Activated CD4-positive, alpha-beta memory T cell treated with anti-CD3 and anti-CD28 coated beads for 36 hours (primary cell): ENCODE data around the gene DELE1. TPM values are rescaled to one million over a fixed set of nuclear protein-coding genes. Genes with fewer than 3 reads are reported as not detected.

ENCODE experiments used
- CTCF ChIA-PET: fragments of 350-600 bp; sonication (Branson Sonifier 250); formaldehyde crosslinking; loops from one replicate; lab custom pipeline; 2021; ENCODE audit warnings: antibody characterized with exemption, inconsistent platforms; lab: Charles Lee
- POLR2A ChIA-PET: fragments of 350-600 bp; sonication (Branson Sonifier 250); formaldehyde crosslinking; loops from one replicate; lab custom pipeline; 2021; ENCODE audit warnings: antibody characterized with exemption; lab: Charles Lee
- DNase-seq: peaks from one replicate; pipeline ENCODE4 v3.0.0-alpha.2; 2020
- H3K27ac Mint-ChIP-seq: one replicate; pipeline ENCODE4 v1.8.0; 2021; ENCODE audit warnings: mixed read lengths
- H3K27me3 Mint-ChIP-seq: one replicate; pipeline ENCODE4 v1.8.0; 2021; ENCODE audit warnings: mixed read lengths
- H3K36me3 Mint-ChIP-seq: one replicate; pipeline ENCODE4 v1.8.0; 2021; ENCODE audit warnings: mixed read lengths
- H3K4me1 Mint-ChIP-seq: one replicate; pipeline ENCODE4 v1.8.0; 2021; ENCODE audit warnings: low read depth, mixed read lengths
- H3K4me3 Mint-ChIP-seq: one replicate; pipeline ENCODE4 v1.8.0; 2021; ENCODE audit warnings: mild to moderate bottlenecking, mixed read lengths
- H3K9me3 Mint-ChIP-seq: one replicate; pipeline ENCODE4 v1.8.0; 2021; ENCODE audit warnings: mixed read lengths
- intact Hi-C: fragments of 100-400 bp; cut with micrococcal nuclease; formaldehyde crosslinking; loops from one replicate; pipeline ENCODE4 v1.15.1; 2023
- total RNA-seq, 2 experiments: library from RNA; stranded (reverse); gene quantifications; one replicate each; pipeline ENCODE4 v1.2.3, GENCODE V29; 2021

DELE1 gene
- total RNA-seq, 2 experiments from 2014 or later, result 49.3 to 51.5 TPM

DNA sequence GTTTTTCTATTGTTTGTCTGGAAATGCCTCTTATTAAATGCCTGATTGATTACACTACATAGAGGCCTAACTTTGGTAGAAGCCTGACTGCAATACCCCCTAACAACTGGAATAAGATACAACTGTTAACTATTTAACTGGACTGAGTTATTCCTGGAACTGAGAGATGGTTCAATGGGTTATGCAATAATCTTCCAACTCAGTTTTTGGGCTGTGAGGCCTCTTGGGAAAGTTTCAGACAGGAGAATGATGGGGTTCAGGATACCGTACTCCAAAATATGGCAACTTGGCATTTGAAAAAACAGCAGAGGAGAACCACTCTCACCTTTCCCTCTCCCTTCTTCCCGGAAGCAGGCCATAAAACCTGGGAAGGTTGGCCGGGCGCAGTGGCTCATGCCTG lies 26.2 kb upstream of the DELE1 start:
- Mint-ChIP-seq H3K4me3 (no peak overlapping the region), H3K36me3 (no peaks in the 10 kb centered on the region), H3K9me3 (no peaks in the 10 kb centered on the region), H3K4me1 (no peaks in the 10 kb centered on the region), H3K27ac (no peak overlapping the region), H3K27me3 (peaks cover 7% of the 10 kb centered on the region)
- ChIA-PET POLR2A (no interaction called here), CTCF (interaction anchor here (1.0 to 1.8 kb wide), 2 partner anchors 18 to 64 kb away, joined by 3 to 9 read pairs; no protein-coding TSS in a partner anchor)
- intact Hi-C loops, result no loop called here
- no peak for DNase-seq

DNA sequence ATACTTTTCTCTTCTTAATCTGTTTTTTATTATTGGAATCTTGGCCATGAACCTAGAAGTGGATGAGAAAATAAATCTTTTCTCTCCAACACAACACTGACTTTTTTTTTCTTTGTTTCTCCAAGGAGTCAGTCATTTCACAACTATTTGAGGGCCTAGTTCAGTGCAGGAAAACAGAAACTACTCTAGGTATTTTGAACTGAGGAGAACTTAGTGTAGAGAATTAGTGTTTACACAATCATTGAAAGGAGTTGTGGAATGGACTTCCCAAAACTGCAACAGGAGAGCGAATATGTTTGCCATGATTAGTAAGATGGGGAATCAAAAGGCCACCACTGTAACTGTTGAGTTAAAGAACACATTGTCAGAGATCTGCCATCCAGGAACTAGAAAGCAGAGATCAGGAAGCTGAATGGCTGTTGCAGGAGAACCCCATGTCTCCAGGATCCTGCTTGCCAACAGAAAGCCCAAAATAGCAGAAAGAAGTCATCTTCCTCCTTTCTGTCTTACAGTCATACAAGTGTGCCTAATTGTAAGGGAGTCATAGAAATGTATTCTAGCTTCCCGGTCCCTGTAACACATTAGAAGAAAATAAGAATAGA lies 25.1 kb upstream of the DELE1 start:
- Mint-ChIP-seq H3K27ac (no peak overlapping the region), H3K36me3 (no peaks in the 10 kb centered on the region), H3K4me3 (no peak overlapping the region), H3K4me1 (no peaks in the 10 kb centered on the region), H3K9me3 (no peaks in the 10 kb centered on the region), H3K27me3 (peaks cover 7% of the 10 kb centered on the region)
- ChIA-PET CTCF (no interaction called here), POLR2A (no interaction called here)
- no peak for DNase-seq
- intact Hi-C loops, result no loop called here

DNA sequence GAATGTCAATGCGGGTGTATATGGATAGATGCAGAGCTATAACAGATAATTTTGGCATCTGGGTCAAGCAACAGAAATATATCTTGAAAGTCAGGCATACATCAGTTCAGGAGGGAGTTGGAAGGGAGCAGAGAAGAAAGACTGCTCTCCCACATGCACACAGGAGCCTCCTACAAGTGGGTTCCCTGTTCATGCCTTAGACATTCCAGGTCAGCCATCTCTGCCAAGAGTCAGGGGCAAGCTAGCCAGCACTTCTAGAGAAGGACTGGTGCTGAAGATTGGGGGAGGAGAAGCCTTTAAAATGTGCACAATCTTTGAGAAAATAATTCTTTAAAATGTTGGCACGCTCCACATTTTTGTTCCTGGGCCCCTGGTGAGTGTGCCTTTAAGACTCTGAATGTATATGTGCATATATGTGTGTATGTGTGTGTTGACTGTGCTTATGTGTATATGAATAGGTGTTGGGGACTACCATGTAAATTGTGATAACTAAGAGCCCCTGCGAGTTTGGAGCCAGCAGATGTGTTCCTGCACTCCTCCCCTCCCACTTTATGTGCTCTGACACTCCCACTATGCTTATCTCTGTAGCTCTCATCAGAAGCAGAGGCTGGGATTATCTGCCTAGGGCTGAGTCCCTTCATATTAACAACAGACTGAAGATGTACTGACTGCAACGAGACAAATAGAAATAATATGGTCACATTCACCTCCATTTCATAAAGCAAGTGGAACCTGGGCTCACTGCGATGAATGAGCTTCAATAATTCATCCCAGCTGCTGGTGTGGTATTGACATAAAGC lies 21.5 kb upstream of the DELE1 start:
- no peaks in the 10 kb centered on the region for H3K4me1 Mint-ChIP-seq
- ChIA-PET POLR2A (no interaction called here), CTCF (interaction anchor here (0.9 kb wide), 1 partner anchor 23 kb away, joined by 3 read pairs; no protein-coding TSS in a partner anchor)
- no peaks in the 10 kb centered on the region for H3K36me3 Mint-ChIP-seq
- no peaks in the 10 kb centered on the region for H3K9me3 Mint-ChIP-seq
- DNase-seq, result no peak
- H3K4me3 Mint-ChIP-seq, result no peak overlapping the region
- no peak overlapping the region for H3K27ac Mint-ChIP-seq
- peaks cover 4% of the 10 kb centered on the region for H3K27me3 Mint-ChIP-seq
- intact Hi-C loops, result no loop called here

DNA sequence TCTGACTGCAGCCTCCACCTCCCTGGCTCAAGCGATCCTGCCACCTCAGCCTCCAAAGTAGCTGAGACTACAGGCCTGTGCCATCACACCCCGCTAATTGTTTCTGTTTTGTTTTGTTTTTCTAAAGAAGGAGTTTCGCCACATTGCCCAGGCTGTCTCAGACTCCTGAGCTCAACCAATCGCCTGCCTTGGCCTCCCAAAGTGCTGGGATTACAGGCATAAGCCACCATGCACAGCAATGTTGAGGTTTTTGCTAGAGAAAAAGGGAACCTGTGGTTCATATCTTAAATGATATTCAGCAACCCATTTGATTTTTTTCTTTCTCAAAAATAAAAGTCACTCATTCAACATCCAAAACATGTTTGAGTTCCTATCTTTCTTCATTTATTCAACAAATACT lies 20.4 kb upstream of the DELE1 start:
- H3K36me3 Mint-ChIP-seq, result no peaks in the 10 kb centered on the region
- H3K27ac Mint-ChIP-seq, result no peak overlapping the region
- DNase-seq, result no peak
- ChIA-PET CTCF (no interaction called here), POLR2A (no interaction called here)
- no peaks in the 10 kb centered on the region for H3K9me3 Mint-ChIP-seq
- intact Hi-C loops, result no loop called here
- H3K4me3 Mint-ChIP-seq, result no peak overlapping the region
- no peaks in the 10 kb centered on the region for H3K4me1 Mint-ChIP-seq
- H3K27me3 Mint-ChIP-seq, result peaks cover 4% of the 10 kb centered on the region

DNA sequence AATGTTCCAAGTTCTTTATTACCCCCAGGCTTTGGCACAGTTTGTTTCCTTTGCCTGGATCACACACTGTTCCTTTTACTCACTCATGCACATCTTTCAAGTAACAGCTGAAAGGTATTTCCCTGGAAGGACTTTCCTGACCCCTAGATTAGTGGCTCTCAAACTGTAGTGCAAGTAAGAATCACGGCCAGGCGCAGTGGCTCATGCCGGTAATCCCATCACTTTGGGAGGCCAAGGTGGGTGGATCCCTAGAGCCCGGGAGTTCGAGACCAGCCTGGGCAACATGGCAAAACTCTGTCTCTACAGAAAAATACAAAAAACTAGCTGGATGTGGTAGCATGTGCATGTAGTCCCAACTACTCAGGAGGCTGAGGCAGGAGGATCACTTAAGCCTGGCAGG lies 19.1 kb upstream of the DELE1 start:
- no peak for DNase-seq
- ChIA-PET CTCF (interaction anchor here (0.6 kb wide), 1 partner anchor 715 kb away, joined by 5 read pairs; no protein-coding TSS in a partner anchor), POLR2A (no interaction called here)
- H3K9me3 Mint-ChIP-seq, result no peaks in the 10 kb centered on the region
- H3K27ac Mint-ChIP-seq, result no peak overlapping the region
- H3K4me1 Mint-ChIP-seq, result peaks cover 2% of the 10 kb centered on the region
- no peak overlapping the region for H3K4me3 Mint-ChIP-seq
- intact Hi-C loops, result no loop called here
- H3K36me3 Mint-ChIP-seq, result no peaks in the 10 kb centered on the region
- H3K27me3 Mint-ChIP-seq, result peaks cover 4% of the 10 kb centered on the region

DNA sequence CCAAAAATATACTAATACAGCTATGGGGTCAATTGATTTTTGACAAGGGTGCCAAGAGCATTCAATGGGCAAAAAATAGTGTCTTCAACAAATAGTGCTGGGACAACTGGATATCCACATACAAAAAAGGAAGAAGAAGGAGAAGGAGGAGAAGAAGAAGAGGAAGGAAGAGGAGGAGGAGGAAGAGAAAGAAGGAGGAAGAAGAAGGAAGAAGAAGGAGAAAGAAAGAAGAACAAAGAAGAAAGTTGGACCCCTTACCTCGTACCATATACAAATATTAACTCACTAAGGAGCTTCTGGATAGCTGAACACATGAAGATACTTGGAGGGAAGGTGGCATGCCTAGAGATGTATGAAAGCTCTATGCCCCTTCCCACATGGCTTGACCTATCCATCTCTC lies 17.2 kb upstream of the DELE1 start:
- DNase-seq, result no peak
- intact Hi-C loops, result no loop called here
- POLR2A ChIA-PET, result interaction anchor here (1.2 kb wide), 1 partner anchor 17 kb away, joined by 3 read pairs; the partner anchor contains the start of gene DELE1
- Mint-ChIP-seq H3K9me3 (no peaks in the 10 kb centered on the region), H3K27me3 (peaks cover 2% of the 10 kb centered on the region), H3K36me3 (no peaks in the 10 kb centered on the region), H3K27ac (no peak overlapping the region), H3K4me1 (peaks cover 2% of the 10 kb centered on the region), H3K4me3 (no peak overlapping the region)
- CTCF ChIA-PET, result interaction anchor here (0.7 to 3.3 kb wide), 6 partner anchors 10 to 241 kb away, joined by 3 to 8 read pairs (median 4); no protein-coding TSS in a partner anchor

DNA sequence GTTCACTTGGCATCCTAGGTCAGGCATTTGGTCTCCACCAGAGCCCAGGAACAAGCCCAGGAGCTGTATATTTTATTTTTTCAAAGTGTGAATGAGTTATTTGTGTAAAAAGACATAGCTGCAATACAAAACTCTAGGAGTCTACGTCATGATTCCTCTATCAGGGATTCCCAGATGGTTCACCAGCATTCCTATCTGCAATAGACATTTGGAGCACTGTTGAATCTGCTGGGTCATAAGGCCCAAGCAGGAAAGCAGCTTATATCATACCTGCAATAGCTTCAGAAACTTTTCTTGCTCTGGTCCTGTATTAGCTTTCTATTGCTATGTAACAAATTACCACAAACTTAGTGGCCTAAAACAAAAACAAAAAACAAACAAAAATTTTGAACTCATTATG lies 16.7 kb upstream of the DELE1 start:
- CTCF ChIA-PET, result interaction anchor here (0.7 to 3.3 kb wide), 6 partner anchors 10 to 242 kb away, joined by 3 to 8 read pairs (median 4); no protein-coding TSS in a partner anchor
- no peaks in the 10 kb centered on the region for H3K9me3 Mint-ChIP-seq
- no peaks in the 10 kb centered on the region for H3K27me3 Mint-ChIP-seq
- no peak for DNase-seq
- intact Hi-C loops, result no loop called here
- peaks cover 2% of the 10 kb centered on the region for H3K4me1 Mint-ChIP-seq
- H3K4me3 Mint-ChIP-seq, result no peak overlapping the region
- POLR2A ChIA-PET, result interaction anchor here (1.2 kb wide), 1 partner anchor 16 kb away, joined by 3 read pairs; the partner anchor contains the start of gene DELE1
- H3K36me3 Mint-ChIP-seq, result no peaks in the 10 kb centered on the region
- no peak overlapping the region for H3K27ac Mint-ChIP-seq

DNA sequence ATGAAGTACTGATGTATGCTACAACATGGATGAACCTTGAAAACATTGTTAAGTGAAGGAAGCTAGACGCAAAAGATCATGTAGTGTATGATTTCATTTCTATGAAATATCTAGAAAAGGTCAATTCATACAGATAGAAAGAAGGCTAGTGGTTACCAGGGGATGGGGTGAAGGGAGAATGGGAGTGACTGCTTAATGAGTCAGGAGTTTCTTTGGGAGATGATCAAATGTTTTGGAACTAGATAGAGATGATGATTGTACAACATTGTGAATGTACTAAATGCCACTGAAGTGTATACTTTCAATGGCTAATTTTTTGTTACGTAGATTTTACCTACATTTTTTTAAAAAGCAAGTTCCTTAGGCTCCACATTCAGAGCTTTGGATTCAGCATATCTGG lies 14.9 kb upstream of the DELE1 start:
- POLR2A ChIA-PET, result no interaction called here

DNA sequence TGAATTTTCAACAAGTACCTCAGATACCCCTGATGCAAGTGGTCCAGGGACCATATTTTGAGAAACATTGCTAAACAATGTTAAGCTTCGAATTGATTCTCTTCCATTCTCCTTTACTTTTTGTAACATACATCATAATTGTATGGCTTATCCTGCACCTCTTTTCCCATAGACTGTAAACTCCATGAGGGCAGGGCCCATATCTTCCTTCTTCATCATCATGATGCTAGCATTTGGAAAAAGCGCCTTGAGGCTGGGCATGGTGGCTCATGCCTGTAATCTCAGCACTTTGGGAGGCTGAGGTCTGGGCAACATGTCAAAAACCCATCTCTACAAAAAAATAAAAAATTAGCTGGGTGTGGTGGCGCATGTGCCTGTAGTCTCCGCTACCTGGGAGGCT lies 14.5 kb upstream of the DELE1 start:
- DNase-seq, result no peak
- Mint-ChIP-seq H3K27me3 (peaks cover 12% of the 10 kb centered on the region), H3K9me3 (no peaks in the 10 kb centered on the region), H3K36me3 (no peaks in the 10 kb centered on the region), H3K4me1 (peaks cover 10% of the 10 kb centered on the region), H3K27ac (no peak overlapping the region), H3K4me3 (no peak overlapping the region)
- ChIA-PET CTCF (no interaction called here), POLR2A (no interaction called here)
- intact Hi-C loops, result no loop called here

More for the DNA sequence above, 14.9 kb upstream of the DELE1 start:
- no peaks in the 10 kb centered on the region for H3K36me3 Mint-ChIP-seq
- intact Hi-C loops, result no loop called here
- H3K9me3 Mint-ChIP-seq, result no peaks in the 10 kb centered on the region
- no peak overlapping the region for H3K27ac Mint-ChIP-seq
- CTCF ChIA-PET, result interaction anchor here (0.5 kb wide), 1 partner anchor 57 kb away, joined by 3 read pairs; no protein-coding TSS in a partner anchor
- peaks cover 7% of the 10 kb centered on the region for H3K4me1 Mint-ChIP-seq
- no peak overlapping the region for H3K4me3 Mint-ChIP-seq
- H3K27me3 Mint-ChIP-seq, result peaks cover 10% of the 10 kb centered on the region
- no peak for DNase-seq

DNA sequence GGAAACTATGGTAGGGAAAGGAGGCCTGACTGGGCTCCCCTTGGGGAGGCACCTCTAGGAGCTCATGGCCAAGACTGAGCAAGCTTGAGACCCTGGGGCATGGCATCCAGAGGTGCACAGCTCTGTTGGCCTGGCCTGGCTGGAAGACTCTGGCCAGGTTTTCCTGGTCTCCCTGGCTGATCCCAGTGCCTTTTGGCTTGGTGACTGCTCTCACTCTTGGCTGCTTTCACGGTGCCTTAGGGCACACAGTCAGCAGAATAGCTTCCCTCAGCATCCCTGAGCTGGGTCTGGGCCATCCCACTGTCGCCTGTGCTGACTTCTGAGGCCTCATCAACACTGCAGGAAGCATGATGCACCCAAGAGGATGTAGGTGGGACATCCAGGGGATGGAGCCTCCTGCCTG lies 13.4 kb upstream of the DELE1 start:
- no peak overlapping the region for H3K27ac Mint-ChIP-seq
- no peak overlapping the region for H3K4me3 Mint-ChIP-seq
- POLR2A ChIA-PET, result no interaction called here
- no peak for DNase-seq
- H3K4me1 Mint-ChIP-seq, result peaks cover 10% of the 10 kb centered on the region
- H3K27me3 Mint-ChIP-seq, result peaks cover 18% of the 10 kb centered on the region
- H3K9me3 Mint-ChIP-seq, result no peaks in the 10 kb centered on the region
- no peaks in the 10 kb centered on the region for H3K36me3 Mint-ChIP-seq
- CTCF ChIA-PET, result interaction anchor here (1.0 kb wide), 1 partner anchor 31 kb away, joined by 3 read pairs; no protein-coding TSS in a partner anchor
- intact Hi-C loops, result no loop called here

DNA sequence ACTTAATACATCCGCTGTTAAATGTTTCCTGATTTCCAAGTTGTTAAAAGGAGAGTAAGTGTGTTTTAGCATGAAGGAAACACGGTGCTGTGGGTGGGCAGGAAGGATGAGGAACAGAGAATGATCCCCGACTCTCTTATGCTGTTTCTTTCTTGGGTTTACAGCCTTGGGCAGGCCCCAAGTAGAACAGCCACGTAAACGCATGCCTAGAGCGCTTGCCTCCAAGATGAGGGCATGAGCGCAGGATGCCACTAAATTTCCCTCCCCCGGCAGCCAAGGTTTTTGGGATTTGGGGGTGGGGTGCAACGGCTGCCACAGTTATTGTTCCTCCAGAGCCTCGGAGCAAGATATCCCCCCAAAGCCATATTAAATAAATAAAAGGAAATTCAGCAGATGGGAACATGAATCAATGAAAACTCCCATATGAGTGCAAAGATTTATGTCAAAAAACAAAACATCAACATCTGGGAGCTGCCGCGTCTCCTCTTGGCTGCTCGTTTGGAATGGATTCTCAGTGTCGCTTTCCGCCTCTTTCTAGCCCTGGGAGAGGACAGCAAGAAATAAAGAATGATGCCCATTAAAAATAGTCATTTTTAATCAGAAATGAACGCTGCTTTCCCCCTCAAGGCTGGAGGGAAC lies 10.0 kb upstream of the DELE1 start:
- H3K27ac Mint-ChIP-seq, result no peak overlapping the region
- peaks cover 9% of the 10 kb centered on the region for H3K4me1 Mint-ChIP-seq
- peaks cover 22% of the 10 kb centered on the region for H3K27me3 Mint-ChIP-seq
- intact Hi-C loops, result no loop called here
- H3K36me3 Mint-ChIP-seq, result no peaks in the 10 kb centered on the region
- H3K4me3 Mint-ChIP-seq, result no peak overlapping the region
- POLR2A ChIA-PET, result interaction anchor here (1.0 to 1.5 kb wide), 2 partner anchors 9 to 56 kb away, joined by 3 to 4 read pairs; partner anchors contain the start of gene RNF14
- CTCF ChIA-PET, result interaction anchor here (2.0 to 4.3 kb wide), 3 partner anchors 33 to 221 kb away, joined by 8 to 25 read pairs (median 22); no protein-coding TSS in a partner anchor
- H3K9me3 Mint-ChIP-seq, result no peaks in the 10 kb centered on the region
- DNase-seq, result no peak
